Measurements from ENCODE around the gene HOXB9. TPM values are rescaled to one million over a fixed set of nuclear protein-coding genes. Genes with fewer than 3 reads are reported as not detected.

HOXB9 gene
- total RNA-seq = 1 to 10 TPM in 1 of 4 donors, under 1 TPM in 1, not detected in 2; 0.43 to 1.0 TPM

DNA sequence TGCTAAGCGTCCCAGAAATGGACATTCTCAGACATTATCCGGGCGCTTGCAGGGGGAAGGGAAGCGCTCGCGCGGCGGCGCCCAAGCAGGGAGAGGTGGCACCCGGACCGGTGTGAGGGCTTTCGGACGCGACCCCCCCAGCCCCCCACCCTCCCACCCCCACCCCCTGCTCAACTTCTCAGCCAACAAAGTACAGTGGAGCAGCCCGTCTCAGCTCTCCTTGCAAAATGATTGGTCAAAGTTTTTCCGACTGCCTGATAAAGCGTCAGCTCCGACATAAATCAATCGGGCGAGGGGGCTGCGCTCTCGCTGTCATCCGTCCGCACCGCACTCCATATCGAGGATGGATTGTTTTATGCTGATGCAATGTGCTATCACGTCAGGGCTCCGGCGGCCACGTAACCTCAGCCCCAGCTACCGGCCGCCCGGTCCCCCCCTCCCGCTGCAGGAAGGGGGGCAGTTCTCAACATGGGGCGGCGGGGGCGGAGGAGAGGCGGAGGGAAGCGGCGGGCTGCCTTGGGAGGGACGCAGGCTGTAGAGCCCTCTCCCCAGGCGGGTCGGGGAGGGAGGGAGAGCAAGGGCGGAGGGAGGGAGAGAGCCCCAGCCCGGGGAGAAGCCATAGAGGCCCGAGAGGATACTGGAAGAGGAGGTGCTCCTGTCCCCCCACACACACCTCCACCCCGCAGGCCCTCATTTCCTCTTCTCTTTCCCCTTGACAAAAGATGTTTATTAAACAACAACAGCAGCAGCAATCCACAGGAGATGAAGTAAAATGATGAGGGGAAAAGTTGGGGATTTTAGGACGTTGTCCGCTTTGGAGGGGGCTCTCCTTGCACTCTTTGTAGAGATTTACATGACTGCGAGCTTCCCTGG is at the start of gene HOXB9:
HOXB9 (minus strand) TSS at position 114 of the 873 bp plus-strand sequence; CDS start at position 25, 89 bp downstream.
- DNase-seq = no peak
- peaks cover 20 to 85% of the 10 kb centered on the region in 2 donors for H3K27me3 ChIP-seq
- intact Hi-C loops (cut with DNase I; ENCODE audit: low total_unique reads) = no loop called here
- TF ChIP-seq, protein P1, sequence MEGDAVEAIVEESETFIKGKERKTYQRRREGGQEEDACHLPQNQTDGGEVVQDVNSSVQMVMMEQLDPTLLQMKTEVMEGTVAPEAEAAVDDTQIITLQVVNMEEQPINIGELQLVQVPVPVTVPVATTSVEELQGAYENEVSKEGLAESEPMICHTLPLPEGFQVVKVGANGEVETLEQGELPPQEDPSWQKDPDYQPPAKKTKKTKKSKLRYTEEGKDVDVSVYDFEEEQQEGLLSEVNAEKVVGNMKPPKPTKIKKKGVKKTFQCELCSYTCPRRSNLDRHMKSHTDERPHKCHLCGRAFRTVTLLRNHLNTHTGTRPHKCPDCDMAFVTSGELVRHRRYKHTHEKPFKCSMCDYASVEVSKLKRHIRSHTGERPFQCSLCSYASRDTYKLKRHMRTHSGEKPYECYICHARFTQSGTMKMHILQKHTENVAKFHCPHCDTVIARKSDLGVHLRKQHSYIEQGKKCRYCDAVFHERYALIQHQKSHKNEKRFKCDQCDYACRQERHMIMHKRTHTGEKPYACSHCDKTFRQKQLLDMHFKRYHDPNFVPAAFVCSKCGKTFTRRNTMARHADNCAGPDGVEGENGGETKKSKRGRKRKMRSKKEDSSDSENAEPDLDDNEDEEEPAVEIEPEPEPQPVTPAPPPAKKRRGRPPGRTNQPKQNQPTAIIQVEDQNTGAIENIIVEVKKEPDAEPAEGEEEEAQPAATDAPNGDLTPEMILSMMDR (IDR thresholded peaks at IDR 0.05) = no peak
- peak within 1 kb of the TSS; percentile 3 to 22 for H3K4me3 ChIP-seq
- peak within 1 kb of the TSS; percentile 26 to 44 for H3K27ac ChIP-seq
- H3K36me3 ChIP-seq = no peaks in the 10 kb centered on the region
- no peaks in the 10 kb centered on the region for H3K9me3 ChIP-seq
- peaks cover 0 to 15% of the 10 kb centered on the region in 2 donors for H3K4me1 ChIP-seq

DNA sequence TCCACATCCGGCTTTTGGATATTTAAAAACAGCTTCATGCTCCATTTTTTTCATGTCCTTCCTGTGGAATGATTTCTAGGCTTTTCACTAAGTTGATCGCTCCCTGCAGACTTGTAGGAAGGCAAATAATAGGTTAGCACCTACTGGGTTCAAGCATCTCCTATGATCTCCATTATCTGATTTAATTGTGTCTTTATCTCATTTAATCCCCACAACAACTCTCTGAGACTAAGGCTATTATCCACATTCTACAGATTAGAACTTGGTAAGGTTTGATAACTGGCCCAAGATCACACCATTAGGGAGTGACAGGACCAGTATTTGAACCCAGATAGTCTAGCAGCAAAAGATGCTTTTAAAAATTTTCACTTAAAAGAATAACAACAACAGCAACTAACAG is 46.2 kb upstream of the HOXB9 start:
- H3K27ac ChIP-seq = peak overlapping the region in 1 of 2 donors; percentile 37
- TF ChIP-seq POLR2A (IDR thresholded peaks at IDR 0.05) = no peak
- TF ChIP-seq, protein P1 (IDR thresholded peaks at IDR 0.05) = no peak

DNA sequence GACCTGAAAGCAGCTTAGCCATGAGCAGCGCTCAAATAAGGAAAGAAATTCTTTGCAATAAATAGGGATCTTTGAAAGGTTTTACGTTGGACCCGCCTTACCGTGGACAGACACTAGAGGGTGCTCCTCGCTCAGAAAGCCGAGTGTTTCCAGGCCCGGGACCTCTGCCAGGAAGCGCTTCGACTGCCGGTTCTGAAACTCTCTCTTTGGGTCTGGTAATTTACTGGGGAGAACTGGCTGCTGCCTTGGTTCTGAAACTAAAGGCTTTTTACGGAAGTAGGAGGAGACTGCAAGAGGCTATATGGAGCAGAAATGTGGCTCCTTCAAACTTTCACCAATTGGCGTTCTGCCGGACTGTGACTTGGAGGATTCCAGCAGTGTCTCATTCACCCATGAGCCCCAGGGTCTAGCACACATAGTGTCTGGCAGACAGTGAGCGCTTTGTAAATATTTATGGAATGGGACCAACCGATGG is 45.6 kb upstream of the HOXB9 start:
- Histone ChIP-seq H3K27ac (peak overlapping the region in 1 of 2 donors; percentile 37), H3K4me3 (no peak overlapping the region), H3K9me3 (no peaks in the 10 kb centered on the region), H3K27me3 (peaks cover 0 to 3% of the 10 kb centered on the region in 2 donors), H3K36me3 (no peaks in the 10 kb centered on the region), H3K4me1 (no peaks in the 10 kb centered on the region)
- intact Hi-C loops (cut with DNase I; ENCODE audit: low total_unique reads) = no loop called here
- DNase-seq = peak; percentile 77 to 83
- TF ChIP-seq POLR2A (IDR thresholded peaks at IDR 0.05) = no peak
- TF ChIP-seq, protein P1 (IDR thresholded peaks at IDR 0.05) = peak; percentile 74 to 88 (median 80)

More for the DNA sequence above, 46.2 kb upstream of the HOXB9 start:
- H3K36me3 ChIP-seq = no peaks in the 10 kb centered on the region
- H3K9me3 ChIP-seq = no peaks in the 10 kb centered on the region
- H3K4me1 ChIP-seq = no peaks in the 10 kb centered on the region
- no peak overlapping the region for H3K4me3 ChIP-seq
- intact Hi-C loops (cut with DNase I; ENCODE audit: low total_unique reads) = no loop called here
- H3K27me3 ChIP-seq = peaks cover 0 to 3% of the 10 kb centered on the region in 2 donors
- no peak for DNase-seq

DNA sequence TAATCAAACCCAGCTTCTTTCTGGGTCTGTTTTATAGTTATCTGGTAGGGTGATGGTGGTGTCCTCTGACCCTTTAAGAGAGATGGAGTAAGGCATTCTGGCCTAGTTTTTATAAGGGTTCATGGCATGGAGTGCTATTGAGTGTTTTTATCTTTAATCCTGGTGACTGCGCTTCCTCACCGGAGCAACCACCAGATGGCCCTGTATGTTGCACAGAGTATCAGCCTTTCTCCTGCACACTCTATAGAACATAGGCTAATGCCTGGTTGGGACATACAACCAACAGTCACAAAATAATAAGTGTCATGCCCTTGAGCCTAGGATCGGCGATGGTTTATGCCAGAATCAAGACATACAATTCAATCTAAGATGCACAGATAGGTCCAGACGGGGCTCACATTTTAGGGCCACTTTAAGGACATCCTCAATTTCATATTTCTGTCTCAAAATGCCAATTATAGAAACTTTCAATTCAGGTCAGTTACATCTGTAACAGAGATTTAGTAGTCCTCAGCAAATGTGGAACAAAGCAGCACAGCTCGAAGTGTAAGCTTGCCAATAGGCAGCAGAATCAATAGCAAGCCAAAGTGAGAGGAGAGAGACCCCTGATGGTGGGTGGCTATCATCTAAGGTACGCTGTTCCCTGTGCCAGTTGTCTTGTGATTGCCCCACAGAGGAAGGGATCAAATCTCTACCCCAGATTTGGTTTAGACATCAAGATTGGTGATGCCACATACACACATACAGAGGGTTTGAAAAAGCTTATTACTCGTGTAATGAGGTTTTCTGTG is 37.2 kb upstream of the HOXB9 start:
- TF ChIP-seq, protein P1 (IDR thresholded peaks at IDR 0.05) = no peak
- no peak for TF ChIP-seq POLR2A (IDR thresholded peaks at IDR 0.05)
- no peak overlapping the region for H3K4me3 ChIP-seq
- H3K36me3 ChIP-seq = no peaks in the 10 kb centered on the region
- intact Hi-C loops (cut with DNase I; ENCODE audit: low total_unique reads) = loop anchor here (10.0 kb wide), 1 partner anchor 221 kb away; no protein-coding TSS in a partner anchor
- no peak overlapping the region for H3K27ac ChIP-seq
- DNase-seq = no peak
- H3K4me1 ChIP-seq = no peaks in the 10 kb centered on the region
- H3K9me3 ChIP-seq = no peaks in the 10 kb centered on the region
- no peaks in the 10 kb centered on the region for H3K27me3 ChIP-seq
